ELF-1 (cell line): Measurements from ENCODE around the gene SCFD1.
"Not testable (repeated sequence)": the region's sequence is repeated elsewhere in the genome, so short reads cannot be mapped to it uniquely, and the experiment has no call there.

ENCODE experiments used
- DNase-seq: peaks from one replicate; pipeline ENCODE4 v3.0.0-alpha.2; 2016; ENCODE audit warnings: low read depth, low spot score

Gene SCFD1

DNA sequence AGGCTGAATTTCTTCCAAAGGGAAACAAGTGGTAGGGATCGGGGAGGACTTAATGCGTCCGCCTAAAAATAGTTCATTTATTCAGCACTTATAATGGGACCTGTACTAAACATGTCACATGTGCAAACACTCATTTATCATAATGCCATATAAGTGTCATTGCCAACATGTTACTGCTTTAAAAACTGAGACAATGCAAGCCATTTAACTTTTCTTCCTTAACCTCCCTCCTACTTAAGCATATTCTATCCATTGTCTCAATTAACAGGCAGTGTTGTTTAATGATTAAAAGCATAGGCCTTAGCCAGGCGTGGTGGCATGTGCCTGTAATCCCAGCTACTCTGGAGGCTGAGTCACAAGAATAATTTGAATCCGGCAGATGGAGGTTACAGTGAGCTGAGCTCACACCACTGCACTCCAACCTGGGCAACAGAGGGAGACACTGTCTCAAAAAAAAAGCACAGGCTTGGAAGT lies 13.5 kb upstream of the SCFD1 start:
- DNase-seq: no peak

GRCh38 chr14:30610787-30611343 lies 11.3 kb upstream of the SCFD1 start:
- no peak for DNase-seq

- no peak for DNase-seq
These were observed 8.0 kb upstream of the SCFD1 start for GRCh38 chr14:30614155-30614554.

DNA sequence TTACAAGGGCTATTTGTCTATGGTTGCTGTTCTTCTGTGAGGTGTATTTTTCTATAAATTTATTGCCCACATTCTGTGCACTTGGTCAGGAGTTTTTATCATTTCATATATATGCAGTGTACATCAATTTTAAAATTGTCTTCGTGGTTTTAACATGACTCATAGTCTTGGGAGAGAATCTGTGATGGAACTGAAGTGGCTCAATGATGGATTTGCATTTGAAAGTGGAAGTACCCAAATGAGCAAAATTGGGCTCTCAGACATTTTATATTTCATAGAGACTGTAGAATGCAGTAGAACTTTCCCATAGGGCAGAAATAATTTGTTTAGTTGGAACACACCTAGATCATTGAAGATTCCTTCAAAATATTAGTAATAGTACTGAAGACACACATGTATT lies 1.9 kb upstream of the SCFD1 start:
- DNase-seq: no peak

GRCh38 chr14:30621354-30621939 lies 672 bp upstream of the SCFD1 start:
- peak; percentile 69 for DNase-seq

DNA sequence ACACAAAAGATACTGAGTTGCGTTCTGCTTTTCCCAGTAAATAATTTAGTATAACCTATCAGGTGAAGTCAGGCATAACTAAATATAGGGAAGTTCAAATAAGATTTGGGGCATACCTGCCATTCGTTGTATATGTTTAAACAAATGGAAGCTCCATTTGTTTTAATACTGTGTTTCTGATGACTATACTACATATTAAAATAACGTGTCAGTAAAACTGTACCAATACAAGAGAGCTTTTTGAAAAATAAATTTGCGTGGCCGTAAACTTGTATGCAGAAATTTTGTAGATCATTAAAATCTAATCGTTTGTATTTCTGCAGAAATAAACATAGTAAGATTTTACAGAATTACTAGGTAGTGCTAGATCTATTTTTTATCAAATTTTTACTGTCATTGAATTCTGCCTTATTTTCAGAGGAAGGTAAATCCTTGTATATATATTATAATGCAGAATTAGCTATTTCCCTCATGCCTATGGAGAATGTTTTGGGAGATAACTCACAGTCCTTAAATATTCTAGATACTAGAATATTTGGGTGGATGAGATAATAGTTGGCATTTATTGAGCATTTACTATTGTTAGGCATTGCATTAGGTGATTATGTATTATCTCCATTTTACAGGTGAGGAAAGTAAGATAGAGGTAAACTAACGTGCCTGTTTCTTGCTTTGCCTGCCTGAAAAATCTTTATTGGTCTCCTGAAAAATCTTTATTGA lies 1.5 kb downstream of the SCFD1 start:
- DNase-seq: no peak

DNA sequence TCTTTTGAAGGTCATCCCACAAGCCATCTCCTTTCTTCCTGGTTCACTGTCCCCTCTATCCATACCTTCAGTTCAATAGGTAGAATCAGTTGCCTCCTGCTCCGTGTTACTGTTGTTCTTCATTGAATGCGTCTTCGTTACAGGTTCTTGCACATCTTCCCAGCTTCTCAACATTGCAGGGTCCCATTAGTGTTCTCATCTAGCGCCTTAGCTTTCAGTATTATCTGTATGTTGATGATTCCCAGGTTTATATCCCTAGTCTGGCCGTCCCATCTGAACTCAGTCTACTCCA lies 2.0 kb downstream of the SCFD1 start:
- no peak for DNase-seq

DNA sequence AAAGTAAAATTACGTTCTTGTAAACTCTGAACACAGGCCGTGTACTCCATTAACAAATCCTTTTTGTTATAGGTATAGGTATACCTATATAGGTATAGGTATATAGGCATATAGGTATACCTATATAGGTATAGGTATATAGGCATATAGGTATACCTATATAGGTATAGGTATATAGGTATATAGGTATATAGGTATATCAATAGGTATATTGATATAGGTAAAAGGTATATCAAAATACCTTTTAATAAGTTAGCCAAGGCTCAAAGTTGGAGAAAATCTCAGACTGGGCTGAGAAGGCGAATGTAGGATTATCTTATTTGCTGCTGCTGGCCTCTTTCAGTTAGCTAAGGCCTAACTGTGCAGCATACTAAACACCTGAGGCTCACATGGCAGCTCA lies 3.4 kb downstream of the SCFD1 start:
- DNase-seq: no peak

GRCh38 chr14:30629432-30629831 lies 7.3 kb downstream of the SCFD1 start:
- not testable (repeated sequence) for DNase-seq

DNA sequence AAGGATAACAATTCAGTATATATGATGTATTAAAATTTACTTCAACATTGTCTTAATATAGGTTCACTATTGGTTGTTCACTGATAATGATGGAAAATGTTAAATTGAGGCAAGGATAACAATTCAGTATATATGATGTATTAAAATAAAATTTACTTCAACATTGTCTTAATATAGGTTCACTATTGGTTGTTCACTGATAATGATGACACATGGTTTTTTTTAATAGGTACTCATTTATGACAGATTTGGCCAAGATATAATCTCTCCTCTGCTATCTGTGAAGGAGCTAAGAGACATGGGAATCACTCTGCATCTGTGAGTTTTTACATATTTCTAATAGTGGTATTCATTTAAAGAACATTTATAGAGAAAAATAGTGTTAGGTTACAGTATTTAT lies 8.1 kb downstream of the SCFD1 start:
- DNase-seq: no peak

GRCh38 chr14:30632730-30633129 lies 10.6 kb downstream of the SCFD1 start:
- DNase-seq: no peak

GRCh38 chr14:30638926-30639325 lies 16.8 kb downstream of the SCFD1 start:
- DNase-seq: no peak

GRCh38 chr14:30641207-30641606 lies 19.1 kb downstream of the SCFD1 start:
- no peak for DNase-seq

DNA sequence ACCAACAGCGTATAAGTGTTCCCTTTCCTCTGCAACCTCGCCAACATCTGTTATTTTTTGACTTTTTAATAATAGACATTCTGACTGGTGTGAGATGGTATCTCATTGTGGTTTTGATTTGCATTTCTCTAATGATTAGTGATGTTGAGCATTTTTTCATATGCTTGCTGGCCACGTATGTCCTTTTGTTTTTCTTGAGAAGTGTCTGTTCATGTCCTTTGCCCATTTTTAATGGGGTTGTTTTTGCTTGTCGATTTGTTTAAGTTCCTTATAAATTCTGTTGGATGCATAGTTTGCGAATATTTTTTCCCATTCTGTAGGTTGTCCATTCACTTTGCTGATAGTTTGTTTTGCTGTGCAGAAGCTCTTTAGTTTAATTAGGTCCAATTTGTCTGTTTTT lies 22.3 kb downstream of the SCFD1 start:
- not testable (repeated sequence) for DNase-seq

DNA sequence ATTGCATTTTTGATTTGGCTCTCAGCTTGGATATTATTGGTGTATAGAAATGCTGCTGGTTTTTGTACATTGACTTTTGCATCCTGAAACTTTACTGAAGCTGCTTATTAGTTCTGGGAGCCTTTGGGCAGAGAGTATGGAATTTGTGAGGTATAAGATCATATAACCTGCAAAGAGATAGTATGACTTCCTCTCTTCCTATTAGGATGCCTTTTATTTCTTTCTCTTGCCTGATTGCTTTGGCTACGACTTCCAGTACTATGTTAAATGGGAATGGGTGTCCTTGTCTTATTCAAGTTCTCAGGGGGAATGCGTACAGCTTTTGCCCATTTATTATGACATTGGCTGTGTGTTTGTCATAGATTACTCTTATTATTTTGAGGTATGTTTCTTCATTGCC lies 23.5 kb downstream of the SCFD1 start:
- DNase-seq: no peak

DNA sequence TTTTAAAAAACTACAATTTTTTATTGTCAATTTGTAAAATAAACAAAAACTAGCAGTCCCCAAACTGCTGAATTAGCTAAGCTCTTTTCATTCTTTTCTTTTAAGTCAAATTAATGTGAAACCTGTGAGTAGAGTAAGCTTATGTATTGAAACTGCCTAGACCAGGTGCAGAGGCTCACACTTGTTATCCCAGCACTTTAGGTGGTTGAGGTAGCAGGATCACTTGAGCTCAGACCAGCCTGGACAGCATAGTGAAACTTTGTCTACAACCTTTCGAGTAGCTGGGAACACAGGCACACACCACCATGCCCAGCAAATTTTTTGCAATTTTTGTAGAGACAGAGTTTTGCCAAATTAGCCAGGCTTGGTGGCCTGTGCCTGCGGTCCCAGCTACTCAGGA lies 26.4 kb downstream of the SCFD1 start:
- no peak for DNase-seq

DNA sequence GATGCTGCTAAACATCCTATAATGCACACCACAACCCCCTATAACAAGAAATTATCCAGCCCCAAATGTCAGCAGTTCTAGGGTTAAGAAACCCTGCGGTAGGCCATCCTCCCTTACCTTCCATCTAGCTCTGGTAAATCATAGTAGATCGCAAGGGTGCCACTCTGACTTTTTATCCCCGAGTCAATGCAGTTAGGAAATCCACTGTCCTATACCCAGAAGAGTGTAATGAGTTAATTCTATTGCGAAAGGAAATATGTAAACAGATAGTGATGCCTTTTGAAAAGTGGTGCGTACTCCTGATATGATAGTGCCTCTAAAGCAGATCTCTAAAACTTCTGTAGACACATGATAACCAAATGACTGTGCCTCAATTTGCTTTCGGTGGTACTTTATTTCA lies 29.8 kb downstream of the SCFD1 start:
- no peak for DNase-seq

DNA sequence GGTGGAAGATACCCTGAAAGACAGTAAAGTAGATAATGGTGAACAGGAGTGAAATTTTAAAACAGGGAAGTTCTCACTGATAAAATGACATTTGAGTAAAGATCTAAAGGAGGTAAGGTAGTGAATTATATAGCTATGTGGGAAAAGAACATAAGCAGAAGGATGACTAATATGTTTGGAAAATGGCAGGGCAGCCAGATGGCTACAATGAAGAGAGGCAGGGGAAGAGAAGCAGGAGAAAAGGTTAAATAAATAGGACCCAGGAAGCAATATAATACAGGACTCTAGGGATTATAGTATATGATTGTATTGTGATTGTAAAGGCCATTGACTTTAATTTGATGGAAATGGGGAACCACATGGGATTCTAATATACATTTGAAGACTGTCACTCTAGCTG lies 33.0 kb downstream of the SCFD1 start:
- DNase-seq: no peak

- DNase-seq: no peak
These were observed 33.5 kb downstream of the SCFD1 start for GRCh38 chr14:30655658-30656057.

GRCh38 chr14:30656190-30656632 lies 34.1 kb downstream of the SCFD1 start:
- peak; percentile 25 for DNase-seq

DNA sequence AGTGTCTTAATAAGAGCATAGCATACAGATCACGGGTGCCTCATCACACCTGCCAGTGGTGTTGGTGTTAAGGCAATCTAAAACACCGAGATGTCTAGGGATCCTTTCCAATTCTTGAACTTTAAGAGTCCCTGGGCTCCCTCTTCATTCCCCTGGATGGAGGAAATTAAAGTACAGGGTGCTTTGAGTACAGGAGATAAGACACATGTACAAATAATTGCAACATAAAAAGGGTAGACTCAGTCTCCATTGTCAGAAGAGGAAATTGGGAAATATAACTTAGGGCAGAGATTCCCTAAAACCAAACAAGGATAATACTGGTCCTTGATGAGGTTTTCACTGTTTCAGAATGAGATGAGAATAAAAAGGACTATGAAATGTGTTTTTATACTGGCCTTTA lies 34.9 kb downstream of the SCFD1 start:
- no peak for DNase-seq

- no peak for DNase-seq
These were observed 35.6 kb downstream of the SCFD1 start for GRCh38 chr14:30657606-30658163.

DNA sequence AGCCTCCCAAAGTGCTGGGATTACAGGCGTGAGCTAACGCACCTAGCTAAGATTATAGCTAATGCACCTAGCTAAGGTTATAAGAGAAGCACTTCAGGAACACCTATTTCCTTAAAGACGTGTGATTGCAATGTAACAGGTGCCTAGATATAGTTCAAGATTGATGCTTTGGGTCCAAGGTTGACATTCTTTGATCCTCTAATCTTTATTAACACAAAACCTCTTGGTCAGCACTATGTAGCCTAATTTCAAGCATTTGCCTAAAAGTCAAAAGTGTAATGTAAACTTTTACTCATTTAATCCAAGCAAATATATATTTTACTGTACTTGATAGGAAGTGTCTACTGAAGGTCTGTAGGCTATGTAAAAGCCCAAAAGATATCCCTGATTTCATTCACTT lies 36.5 kb downstream of the SCFD1 start:
- DNase-seq: no peak
